CD4-positive, alpha-beta T cell treated with Interleukin-6 at 100 ng/mL for 8 hours (primary cell): Measurements from ENCODE around the gene PIGL.
"Not testable (repeated sequence)": the region's sequence is repeated elsewhere in the genome, so short reads cannot be mapped to it uniquely, and the experiment has no call there.

ENCODE experiments used
- DNase-seq: peaks from one replicate; pipeline ENCODE4 v3.0.0-alpha.2; 2020; ENCODE audit warnings: mixed read lengths, low spot score

PIGL gene

DNA sequence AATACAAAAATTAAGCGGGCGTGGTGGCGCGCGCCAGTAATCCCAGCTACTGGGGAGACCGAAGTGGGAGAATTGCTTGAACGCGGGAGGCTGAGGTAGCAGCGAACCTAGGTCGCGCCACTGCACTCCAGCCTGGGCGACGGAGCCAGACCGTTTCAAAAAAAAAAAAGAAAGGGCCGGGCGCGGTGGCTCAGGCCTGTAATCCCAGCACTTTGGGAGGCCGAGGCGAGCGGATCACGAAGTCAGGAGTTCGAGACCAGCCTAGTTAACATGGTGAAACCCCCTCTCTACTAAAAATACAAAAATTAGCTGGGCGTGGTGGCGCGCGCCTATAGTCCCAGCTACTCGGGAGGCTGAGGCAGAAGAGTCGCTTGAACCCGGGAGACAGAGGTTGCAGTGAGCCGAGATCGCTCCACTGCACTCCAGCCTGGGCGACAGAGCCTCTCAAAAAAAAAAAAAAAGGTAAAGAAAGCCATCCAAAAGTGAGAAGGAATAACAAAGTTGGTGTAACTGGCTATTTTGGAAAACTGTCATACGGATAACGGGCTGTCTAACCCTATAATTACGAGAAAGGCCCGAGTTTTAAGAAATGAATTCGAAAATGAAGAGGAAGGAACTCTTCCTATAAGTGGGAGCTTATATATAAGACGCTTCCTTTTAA lies 539 bp upstream of the PIGL start:
- DNase-seq, result not testable (repeated sequence)

DNA sequence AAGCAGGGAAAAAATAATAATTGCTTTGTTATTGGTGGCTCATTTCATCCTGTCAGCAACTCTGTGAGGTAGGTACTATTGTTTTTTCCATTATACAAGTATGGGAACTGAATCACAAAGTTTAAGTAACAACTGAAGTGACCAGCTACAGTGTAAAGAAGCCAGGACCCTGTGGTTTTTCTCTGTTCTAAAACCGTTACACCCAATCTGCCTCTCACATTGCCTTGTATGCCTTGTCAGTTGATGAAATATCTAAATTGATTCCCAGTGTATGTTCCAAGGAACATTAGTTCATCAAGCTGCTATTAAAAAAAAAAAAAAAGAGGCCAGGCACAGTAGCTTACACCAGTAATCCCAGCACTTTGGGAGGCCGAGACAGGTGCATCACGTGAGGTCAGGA lies 5.4 kb downstream of the PIGL start:
- no peak for DNase-seq

- not testable (repeated sequence) for DNase-seq
These were observed 13.0 kb downstream of the PIGL start for GRCh38 chr17:16229912-16230561.

GRCh38 chr17:16232391-16232790 lies 15.4 kb downstream of the PIGL start:
- no peak for DNase-seq

GRCh38 chr17:16239931-16240330 lies 22.9 kb downstream of the PIGL start:
- no peak for DNase-seq

DNA sequence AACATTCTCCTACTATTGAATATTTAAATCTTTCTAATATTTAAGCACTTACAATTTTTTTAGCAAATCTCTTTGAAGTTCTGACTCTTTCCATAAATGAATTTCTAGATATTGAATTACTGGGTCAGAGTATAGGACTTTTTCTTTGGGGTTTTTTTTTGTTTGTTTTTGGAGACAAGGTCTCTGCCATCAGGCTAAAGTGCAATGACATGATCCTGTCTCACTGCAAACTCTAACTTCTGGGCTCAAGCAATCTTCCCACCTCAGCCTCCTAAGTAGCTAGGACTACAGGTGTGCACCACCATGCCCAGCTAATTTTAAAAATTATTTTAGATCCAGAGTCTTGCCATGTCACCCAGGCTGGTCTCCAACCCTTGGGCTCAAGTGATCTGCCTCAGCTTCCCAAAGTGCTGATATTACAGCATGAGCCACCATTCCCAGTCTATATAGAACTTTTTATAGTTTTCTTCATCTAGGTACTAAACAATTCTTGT lies 24.9 kb downstream of the PIGL start:
- no peak for DNase-seq

DNA sequence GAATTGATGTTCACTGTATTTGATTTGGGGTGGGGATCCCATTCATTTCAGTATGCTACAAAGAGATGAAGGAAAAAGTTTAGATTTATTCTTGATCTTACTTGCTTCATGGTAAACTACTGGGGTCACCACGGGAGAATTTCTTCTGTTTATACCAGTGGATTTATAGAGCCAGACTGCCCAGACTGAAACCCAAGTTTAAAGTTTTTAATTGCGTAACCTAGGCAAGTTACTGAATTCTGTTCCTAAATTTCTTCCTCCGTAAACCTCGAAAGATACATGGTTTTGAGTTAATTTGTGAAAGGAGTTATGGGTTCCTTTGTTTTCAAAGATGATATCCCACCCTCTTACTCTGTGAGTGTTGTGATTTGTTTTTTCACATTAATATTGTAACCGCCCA lies 26.4 kb downstream of the PIGL start:
- no peak for DNase-seq

- DNase-seq, result no peak
These were observed 27.0 kb downstream of the PIGL start for GRCh38 chr17:16243801-16244567.

- DNase-seq, result no peak
These were observed 30.6 kb downstream of the PIGL start for GRCh38 chr17:16247586-16247984.

DNA sequence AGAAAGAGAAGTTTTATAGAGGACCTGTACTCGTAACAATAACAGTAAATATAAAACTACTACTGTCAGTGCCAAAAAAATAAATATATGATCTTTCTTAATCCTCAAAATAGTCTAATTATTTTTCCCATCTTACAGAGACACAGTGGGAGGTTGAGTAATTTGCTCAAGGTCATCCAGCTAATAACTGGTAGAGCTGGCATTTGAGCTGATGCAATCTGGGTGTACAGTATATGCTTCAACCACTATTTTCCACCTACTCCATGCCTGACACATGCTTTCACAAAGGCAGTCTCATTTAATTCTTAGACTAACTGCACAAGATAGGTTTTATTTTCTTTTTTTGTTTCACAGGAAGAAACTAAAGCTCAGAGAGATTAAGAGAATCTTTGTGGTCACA lies 33.6 kb downstream of the PIGL start:
- DNase-seq, result no peak

DNA sequence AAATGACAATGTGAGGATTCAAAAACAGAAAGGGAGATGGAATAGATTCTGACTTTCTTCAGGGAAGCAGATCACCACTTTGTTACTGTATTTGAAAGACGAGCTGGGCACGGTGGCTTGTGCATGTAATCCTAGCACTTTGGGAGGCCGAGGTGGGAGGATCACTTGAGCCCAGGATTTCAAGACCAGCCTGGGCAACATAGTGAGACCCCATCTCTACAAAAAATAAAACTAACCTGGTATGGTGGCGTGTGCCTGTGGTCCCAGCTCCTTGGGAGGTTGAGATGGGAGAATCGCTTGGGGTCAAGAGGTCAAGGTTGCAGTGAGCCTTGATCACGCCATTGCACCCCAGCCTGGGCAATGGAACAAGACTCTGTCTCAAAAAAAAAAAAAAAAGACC lies 34.0 kb downstream of the PIGL start:
- DNase-seq, result no peak

GRCh38 chr17:16251556-16251955 lies 34.5 kb downstream of the PIGL start:
- DNase-seq, result no peak

DNA sequence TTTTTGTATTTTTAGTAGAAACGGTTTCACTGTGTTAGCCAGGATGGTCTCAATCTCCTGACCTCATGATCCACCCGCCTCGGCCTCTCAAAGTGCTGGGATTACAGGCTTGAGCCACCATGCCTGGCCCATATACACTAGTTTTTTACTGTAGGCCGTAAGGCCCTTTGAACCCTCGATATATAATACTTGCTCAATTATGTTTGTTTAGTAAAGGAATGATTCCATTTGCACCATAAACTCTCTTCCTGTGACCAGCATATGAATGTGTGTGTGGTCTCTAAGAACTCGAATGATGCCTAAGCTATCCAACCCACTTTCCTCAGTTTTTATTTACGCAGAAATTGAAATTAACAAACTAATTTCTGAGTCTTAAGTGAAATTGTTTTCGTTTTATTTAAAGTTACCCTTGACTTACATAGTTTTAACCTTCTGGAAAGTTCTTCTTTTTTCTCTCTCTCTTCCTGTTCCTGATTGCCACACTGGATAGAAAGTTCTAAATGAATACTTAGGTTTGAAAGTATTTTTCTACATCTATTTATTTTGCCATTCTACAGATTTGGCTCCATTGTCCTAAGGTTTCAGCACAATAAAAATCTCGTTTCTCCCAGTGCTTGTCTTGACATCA lies 37.9 kb downstream of the PIGL start:
- no peak for DNase-seq

GRCh38 chr17:16255481-16255921 lies 38.5 kb downstream of the PIGL start:
- no peak for DNase-seq

DNA sequence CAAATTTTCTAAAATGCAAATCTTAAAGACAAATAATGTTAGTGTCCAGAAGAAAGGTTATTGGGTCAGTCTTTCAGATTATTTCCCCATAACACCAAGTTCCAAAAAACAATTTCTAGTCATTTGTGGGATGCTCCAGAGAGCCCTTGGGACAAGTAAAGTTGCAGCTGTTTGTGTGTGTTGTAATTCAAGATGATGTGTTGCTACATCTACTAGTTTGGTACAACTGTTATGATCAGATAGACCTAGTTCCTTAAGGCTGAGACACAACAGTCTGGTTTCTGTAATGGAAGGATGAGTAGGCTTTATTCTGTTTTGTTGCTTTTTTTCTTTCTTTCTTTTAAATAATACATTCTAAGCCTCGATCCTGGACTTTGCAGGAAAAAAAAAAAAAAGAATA lies 41.9 kb downstream of the PIGL start:
- no peak for DNase-seq

- no peak for DNase-seq
These were observed 42.9 kb downstream of the PIGL start for GRCh38 chr17:16259926-16260325.

- no peak for DNase-seq
These were observed 44.0 kb downstream of the PIGL start for GRCh38 chr17:16261049-16261448.

DNA sequence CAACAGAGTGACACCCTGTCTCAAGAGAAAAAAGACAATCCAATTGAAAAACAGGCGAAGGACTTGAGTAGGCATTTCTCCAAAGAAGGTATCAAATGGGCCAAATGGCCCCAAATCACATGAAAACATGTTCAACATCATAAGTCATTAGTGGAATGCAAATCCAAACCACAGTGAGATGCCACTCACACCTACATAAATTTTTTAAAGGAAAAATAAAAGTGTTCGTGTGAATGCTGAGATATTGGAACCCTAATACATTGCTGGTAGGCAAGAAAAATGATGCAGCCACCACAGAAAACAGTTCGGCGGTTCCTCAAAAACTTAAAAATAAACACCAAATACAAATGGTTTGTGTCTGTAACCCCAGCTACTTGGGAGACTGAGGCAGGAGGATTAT lies 45.2 kb downstream of the PIGL start:
- DNase-seq, result no peak

DNA sequence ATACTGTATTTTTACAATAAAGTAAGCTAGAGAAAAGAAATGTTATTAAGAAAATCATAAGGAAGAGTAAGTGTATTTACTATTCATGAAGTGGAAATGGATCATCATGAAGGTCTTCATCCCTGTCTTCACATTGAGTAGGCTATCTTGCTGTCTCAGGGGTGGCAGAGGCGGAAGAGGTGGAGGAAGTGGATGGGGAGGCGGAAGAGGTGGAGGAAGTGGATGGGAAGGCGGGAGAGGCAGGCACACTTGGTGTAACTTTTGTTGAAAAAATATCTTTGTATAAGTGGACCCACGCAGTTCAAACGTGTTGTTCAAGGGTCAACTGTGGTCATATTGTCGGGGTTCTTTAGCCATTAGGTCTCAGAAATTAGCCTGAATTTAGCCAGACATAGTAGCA lies 50.2 kb downstream of the PIGL start:
- DNase-seq, result no peak

DNA sequence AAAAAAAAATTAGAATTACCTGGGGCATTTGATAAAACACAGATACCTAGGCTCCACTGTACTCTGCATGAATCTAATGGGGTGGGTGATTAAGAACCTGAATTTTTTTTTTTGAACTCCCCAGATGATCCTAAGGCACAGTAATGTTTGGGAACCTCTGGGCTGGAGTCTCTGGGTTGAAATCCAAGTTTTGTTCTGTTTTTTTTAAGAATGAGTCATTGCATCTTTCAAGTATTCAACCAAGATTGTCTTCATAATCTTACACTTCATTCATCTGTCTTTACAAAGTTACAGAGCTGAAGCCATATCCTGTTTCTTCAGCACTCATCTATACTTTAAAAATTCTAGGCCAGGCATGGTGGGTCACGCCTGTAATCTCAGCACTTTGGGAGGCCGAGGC lies 52.6 kb downstream of the PIGL start:
- no peak for DNase-seq

DNA sequence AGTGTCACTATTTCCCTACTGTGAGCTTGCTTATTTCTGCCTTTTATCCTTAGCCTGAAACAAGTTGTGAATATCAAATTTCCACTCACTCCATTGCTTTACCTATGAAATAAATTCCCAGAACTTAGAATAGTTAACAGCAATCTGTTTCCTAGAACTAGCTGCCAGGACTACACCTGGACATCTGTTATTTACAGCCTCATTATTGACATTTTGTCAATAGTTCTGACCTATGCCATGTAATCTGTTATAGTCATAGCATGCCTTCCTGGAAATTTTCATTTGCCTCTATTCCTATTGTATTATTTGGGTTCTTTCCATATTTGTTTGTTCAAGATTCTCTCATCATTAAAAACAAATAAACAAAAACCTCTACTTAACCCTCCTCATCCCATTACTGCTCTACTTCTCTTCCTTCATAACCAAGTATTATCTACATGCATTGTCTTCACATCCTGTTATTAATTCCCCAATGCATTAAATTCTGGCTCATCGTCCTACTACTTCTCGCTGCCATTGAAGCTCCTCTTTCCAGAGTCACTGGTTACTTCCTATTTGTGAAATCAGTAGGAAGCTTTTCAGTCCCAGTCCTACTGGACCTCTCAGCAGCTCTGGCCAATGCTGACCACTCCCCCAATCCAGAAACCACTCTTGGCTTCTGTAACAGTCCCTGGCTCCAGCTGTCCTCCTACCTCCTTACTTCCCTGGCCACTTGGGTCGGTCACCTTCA lies 55.3 kb downstream of the PIGL start:
- no peak for DNase-seq

DNA sequence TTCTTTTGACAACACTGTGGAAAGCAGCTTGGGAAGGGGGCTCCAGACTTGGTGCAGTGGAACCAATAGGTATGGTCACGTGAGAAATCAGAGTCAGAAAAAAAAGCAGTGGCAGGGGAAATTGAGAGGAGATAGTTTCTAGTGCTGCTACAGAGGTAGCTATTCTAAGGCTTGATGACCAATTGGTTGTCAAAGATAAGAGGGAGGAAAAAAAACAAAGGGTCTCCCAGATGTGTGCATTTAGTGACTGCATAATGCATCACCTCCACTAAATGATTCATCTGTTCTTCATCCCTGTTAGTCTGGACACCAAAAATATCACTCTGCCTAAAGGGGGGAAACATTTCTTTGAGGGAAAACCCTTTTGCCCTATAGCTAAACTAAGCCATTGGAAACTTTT lies 56.5 kb downstream of the PIGL start:
- no peak for DNase-seq
